Measurements from ENCODE around the gene MAPK8IP1.

DNA sequence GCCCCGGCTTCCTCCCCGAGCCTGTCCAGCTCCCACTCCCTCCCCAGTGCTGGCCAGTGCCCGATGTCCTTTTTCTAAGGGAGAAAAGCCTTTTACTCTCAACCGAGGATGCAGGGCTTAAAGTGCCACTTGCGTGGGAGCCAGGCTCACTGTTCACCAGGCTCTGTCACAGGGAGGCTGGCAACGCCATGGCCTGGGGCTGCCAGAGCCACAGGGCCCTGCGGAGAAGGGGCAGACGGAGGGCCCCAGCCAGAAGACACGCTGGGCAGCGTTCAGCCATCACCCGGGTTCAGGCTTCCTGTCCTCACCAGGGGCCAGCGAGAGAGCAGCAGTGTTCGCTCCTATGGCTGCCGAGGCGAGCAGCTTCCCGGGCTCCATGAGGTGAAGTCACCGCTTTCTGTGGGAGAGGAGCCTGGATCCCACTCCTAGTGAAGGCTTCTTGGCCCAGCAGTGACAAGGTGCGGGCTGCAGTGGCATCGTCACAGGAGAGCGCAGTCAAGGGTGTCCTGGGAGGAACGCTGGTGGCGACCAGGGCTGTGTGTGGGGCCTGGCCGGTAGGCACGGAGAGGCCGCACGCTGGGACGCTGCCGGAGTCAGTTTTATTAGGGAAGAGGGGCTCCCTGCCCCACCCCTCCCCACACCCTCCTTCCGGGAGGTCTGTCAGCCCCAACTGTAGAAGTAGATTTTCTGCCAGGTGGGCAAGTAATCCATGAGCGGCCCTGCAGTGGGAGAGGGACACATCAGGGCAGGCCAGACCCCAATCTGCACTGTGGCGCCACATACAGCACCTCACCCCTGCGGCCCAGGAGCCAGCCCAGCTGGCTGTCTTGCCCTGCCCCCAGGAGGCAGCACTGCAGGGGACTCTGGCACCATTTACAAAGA, 24.4 kb downstream of the MAPK8IP1 start:
- no peak for TF ChIP-seq POLR2A (IDR thresholded peaks at IDR 0.05)
- TF ChIP-seq, protein P1, sequence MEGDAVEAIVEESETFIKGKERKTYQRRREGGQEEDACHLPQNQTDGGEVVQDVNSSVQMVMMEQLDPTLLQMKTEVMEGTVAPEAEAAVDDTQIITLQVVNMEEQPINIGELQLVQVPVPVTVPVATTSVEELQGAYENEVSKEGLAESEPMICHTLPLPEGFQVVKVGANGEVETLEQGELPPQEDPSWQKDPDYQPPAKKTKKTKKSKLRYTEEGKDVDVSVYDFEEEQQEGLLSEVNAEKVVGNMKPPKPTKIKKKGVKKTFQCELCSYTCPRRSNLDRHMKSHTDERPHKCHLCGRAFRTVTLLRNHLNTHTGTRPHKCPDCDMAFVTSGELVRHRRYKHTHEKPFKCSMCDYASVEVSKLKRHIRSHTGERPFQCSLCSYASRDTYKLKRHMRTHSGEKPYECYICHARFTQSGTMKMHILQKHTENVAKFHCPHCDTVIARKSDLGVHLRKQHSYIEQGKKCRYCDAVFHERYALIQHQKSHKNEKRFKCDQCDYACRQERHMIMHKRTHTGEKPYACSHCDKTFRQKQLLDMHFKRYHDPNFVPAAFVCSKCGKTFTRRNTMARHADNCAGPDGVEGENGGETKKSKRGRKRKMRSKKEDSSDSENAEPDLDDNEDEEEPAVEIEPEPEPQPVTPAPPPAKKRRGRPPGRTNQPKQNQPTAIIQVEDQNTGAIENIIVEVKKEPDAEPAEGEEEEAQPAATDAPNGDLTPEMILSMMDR (IDR thresholded peaks at IDR 0.05), result no peak
